SU-DHL-6 (cell line): ENCODE measurements around the gene RHOT1.
"Not testable (repeated sequence)": the region's sequence is repeated elsewhere in the genome, so short reads cannot be mapped to it uniquely, and the experiment has no call there.

Experiments used
- CTCF ChIP-seq: fragments of 200-600 bp; sonication (generic); IDR thresholded peaks from one replicate; pipeline ENCODE4 v1.5.1; 2017; ENCODE audit warnings: antibody characterized with exemption, mild to moderate bottlenecking, low read length, moderate library complexity; ENCODE audit not compliant: insufficient read depth, poor library complexity, severe bottlenecking
- EZH2phosphoT487 ChIP-seq: fragments of 200-600 bp; sonication (generic), shearing (Covaris generic); conservative IDR thresholded peaks from 2 replicates; pipeline ENCODE4 v1.6.1; 2018; ENCODE audit warnings: mild to moderate bottlenecking, antibody characterized with exemption, low read length, moderate library complexity, mixed read lengths

- TF ChIP-seq CTCF, EZH2phosphoT487: not testable (repeated sequence)
Measured at GRCh38 chr17:32178679-32179078, 36.4 kb downstream of the RHOT1 start.
